ENCODE data around the gene RAD54L2. TPM values are rescaled to one million over a fixed set of nuclear protein-coding genes. Genes with fewer than 3 reads are reported as not detected.
"Not testable (repeated sequence)": the region's sequence is repeated elsewhere in the genome, so short reads cannot be mapped to it uniquely, and the experiment has no call there.

Gene RAD54L2
- total and polyA plus RNA-seq, 2 donors (not counting 3 experiments of a cell fraction or from before 2014, with no cell fraction given) = 7.6 to 31.1 TPM

DNA sequence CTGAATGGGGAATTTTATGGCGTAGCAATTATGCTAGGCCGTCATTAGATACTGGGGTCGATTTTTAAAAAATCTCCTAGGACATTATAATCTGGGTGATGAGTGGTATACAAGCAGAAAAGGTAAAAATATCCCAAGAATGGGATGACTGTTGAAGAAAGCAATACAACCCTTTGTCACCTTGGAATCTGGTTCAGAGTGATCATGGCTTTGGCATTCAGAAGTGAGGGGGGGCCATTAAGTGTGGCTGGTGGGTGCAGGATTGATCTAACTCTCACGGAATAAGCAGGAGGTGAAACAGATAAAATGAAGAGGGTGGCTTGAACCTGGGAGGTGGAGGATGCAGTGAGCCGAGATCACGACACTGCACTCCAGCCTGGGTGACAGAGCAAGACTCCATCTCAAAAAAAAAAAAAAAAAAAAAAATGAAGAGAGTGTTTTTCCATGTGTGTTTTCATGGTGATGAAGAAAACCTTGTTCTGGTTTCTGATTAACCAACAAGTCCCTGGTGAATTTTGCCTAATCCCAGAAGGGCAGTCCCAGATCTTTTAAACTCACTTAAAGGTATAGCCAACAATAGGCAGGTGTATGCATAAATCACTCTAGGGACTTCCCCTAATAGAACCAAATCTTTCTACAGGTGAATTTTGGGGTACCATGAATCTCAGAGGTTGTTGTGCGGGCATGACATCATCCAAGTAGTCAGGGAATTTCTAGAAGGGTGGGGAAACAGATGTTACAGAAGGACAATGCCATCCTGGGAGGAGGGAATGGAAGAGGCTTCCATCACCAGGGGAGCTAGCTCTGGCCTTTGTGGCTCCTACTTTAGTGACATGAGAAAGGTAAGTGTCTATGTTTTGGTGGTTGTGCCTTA, 3.1 kb upstream of the RAD54L2 start:
- no TSS peak for BruUV-seq (replicated peaks)
- intact Hi-C loops (cut with micrococcal nuclease) (no loop called here), dilution Hi-C loops (cut with MboI; ENCODE audit: extremely low pct_ligation_motif_present, low sequenced_read_pairs) (no loop called here)
- Histone ChIP-seq H2AFZ (ENCODE audit: low read depth, low read length) (no peak overlapping the region), H3K9ac (replicated peaks; ENCODE audit: extremely low read depth, insufficient read depth, low read length) (no peak overlapping the region), H4K20me1 (replicated peaks; ENCODE audit: control insufficient read depth, extremely low read depth, insufficient read depth, low read length) (peaks cover 2% of the 10 kb centered on the region), H3K4me1 (ENCODE audit: control insufficient read depth, extremely low read depth, insufficient read depth, low read length) (peaks cover 15% of the 10 kb centered on the region), H3K9me3 (replicated peaks; ENCODE audit: control insufficient read depth, insufficient read depth, low read length) (no peaks in the 10 kb centered on the region), H3K27me3 (ENCODE audit: control insufficient read depth in 2 of 2, insufficient read depth in 2 of 2, low read length in 2 of 2) (no peaks in the 10 kb centered on the region), H3K79me2 (ENCODE audit: control insufficient read depth, insufficient read depth, low read length) (peaks cover 21% of the 10 kb centered on the region), H3K4me2 (ENCODE audit: insufficient read depth, low read length) (no peak overlapping the region), H3K27ac (ENCODE audit: insufficient read depth, low read depth, low read length) (no peak overlapping the region), H3K36me3 (ENCODE audit: control insufficient read depth in 2 of 2, extremely low read depth in 1 of 2, insufficient read depth in 2 of 2, low read length in 2 of 2) (no peaks in the 10 kb centered on the region), H3K4me3 (replicated peaks in 1 of 3; ENCODE audit: insufficient read depth in 1 of 3, low read depth in 1 of 3, low read length in 3 of 3) (no peak overlapping the region), H3K9me1 (replicated peaks; ENCODE audit: control insufficient read depth, extremely low read depth, insufficient read depth, low read length) (no peaks in the 10 kb centered on the region)
- ChIA-PET POLR2A (no interaction called here), CTCF (no interaction called here)
- DNase-seq (ENCODE audit: low read depth, low spot score) = no peak
- FAIRE-seq = no peak
- TF ChIP-seq, protein P1, sequence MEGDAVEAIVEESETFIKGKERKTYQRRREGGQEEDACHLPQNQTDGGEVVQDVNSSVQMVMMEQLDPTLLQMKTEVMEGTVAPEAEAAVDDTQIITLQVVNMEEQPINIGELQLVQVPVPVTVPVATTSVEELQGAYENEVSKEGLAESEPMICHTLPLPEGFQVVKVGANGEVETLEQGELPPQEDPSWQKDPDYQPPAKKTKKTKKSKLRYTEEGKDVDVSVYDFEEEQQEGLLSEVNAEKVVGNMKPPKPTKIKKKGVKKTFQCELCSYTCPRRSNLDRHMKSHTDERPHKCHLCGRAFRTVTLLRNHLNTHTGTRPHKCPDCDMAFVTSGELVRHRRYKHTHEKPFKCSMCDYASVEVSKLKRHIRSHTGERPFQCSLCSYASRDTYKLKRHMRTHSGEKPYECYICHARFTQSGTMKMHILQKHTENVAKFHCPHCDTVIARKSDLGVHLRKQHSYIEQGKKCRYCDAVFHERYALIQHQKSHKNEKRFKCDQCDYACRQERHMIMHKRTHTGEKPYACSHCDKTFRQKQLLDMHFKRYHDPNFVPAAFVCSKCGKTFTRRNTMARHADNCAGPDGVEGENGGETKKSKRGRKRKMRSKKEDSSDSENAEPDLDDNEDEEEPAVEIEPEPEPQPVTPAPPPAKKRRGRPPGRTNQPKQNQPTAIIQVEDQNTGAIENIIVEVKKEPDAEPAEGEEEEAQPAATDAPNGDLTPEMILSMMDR (IDR thresholded peaks at IDR 0.05; ENCODE audit: extremely low read depth in 1 of 2, insufficient read depth in 1 of 2, low read depth in 1 of 2, low read length in 2 of 2) = no peak

DNA sequence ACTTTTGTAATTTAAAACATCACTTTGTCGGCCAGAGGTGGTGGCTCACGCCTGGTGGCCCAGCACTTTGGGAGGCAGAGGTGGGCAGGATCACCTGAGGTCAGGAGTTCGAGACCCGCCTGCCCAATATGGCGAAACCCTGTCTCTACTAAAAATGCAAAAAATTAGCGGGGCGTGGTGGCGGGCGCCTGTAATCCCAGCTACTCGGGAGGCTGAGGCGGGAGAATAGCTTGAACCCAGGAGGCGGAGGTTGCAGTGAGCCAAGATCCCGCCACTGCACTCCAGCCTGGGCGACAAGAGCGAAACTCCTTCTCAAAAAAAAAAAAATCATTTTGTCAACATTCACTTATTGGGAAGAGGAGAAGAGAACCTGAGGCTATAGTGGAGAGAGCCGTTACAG, 888 bp upstream of the RAD54L2 start:
- H4K20me1 ChIP-seq (replicated peaks; ENCODE audit: control insufficient read depth, extremely low read depth, insufficient read depth, low read length); H3K36me3 ChIP-seq (ENCODE audit: control insufficient read depth in 2 of 2, extremely low read depth in 1 of 2, insufficient read depth in 2 of 2, low read length in 2 of 2); H3K9me3 ChIP-seq (replicated peaks; ENCODE audit: control insufficient read depth, insufficient read depth, low read length); FAIRE-seq; H3K27me3 ChIP-seq (ENCODE audit: control insufficient read depth in 2 of 2, insufficient read depth in 2 of 2, low read length in 2 of 2); H3K9me1 ChIP-seq (replicated peaks; ENCODE audit: control insufficient read depth, extremely low read depth, insufficient read depth, low read length); POLR2A ChIA-PET; dilution Hi-C loops (cut with MboI; ENCODE audit: extremely low pct_ligation_motif_present, low sequenced_read_pairs); DNase-seq (ENCODE audit: low read depth, low spot score); BruUV-seq (replicated peaks); H3K27ac ChIP-seq (ENCODE audit: insufficient read depth, low read depth, low read length): not testable (repeated sequence)
- CTCF ChIA-PET = interaction anchor here (0.9 to 3.5 kb wide), 7 partner anchors 17 to 144 kb away, joined by 3 to 18 read pairs (median 4); partner anchors contain the start of genes DCAF1 and TEX264
- peak overlapping the region; percentile 90 for H3K9ac ChIP-seq (replicated peaks; ENCODE audit: extremely low read depth, insufficient read depth, low read length)
- H3K4me3 ChIP-seq (replicated peaks in 1 of 3; ENCODE audit: insufficient read depth in 1 of 3, low read depth in 1 of 3, low read length in 3 of 3) = peak overlapping the region; percentile 81 to 91 (median 83)
- intact Hi-C loops (cut with micrococcal nuclease) = loop anchor here (2.0 kb wide), 1 partner anchor 35 kb away; no protein-coding TSS in a partner anchor
- peak overlapping the region; percentile 98 for H2AFZ ChIP-seq (ENCODE audit: low read depth, low read length)
- peaks cover 41% of the 10 kb centered on the region for H3K79me2 ChIP-seq (ENCODE audit: control insufficient read depth, insufficient read depth, low read length)
- H3K4me1 ChIP-seq (ENCODE audit: control insufficient read depth, extremely low read depth, insufficient read depth, low read length) = peaks cover 15% of the 10 kb centered on the region
- H3K4me2 ChIP-seq (ENCODE audit: insufficient read depth, low read length) = peak overlapping the region; percentile 95
